Epithelial cell of prostate (primary cell): Measurements from ENCODE around the gene PPFIA2.

Experiments used
- DNase-seq: peaks from one replicate; pipeline ENCODE4 v3.0.0-alpha.2; 2011; ENCODE audit warnings: low read depth, low spot score
- H3K27ac ChIP-seq: fragments of 450-650 bp; 2 replicates; pipeline ENCODE4 v1.5.1; 2017; ENCODE audit warnings: mild to moderate bottlenecking

Gene PPFIA2

GRCh38 chr12:81572411-81572810, 186.7 kb downstream of the PPFIA2 start:
- no peak overlapping the region for H3K27ac ChIP-seq
- no peak for DNase-seq

GRCh38 chr12:81570234-81570633, 188.9 kb downstream of the PPFIA2 start:
- DNase-seq = no peak
- no peak overlapping the region for H3K27ac ChIP-seq

- no peak overlapping the region for H3K27ac ChIP-seq
- no peak for DNase-seq
Observed at GRCh38 chr12:81564237-81564636, 194.9 kb downstream of the PPFIA2 start.

- H3K27ac ChIP-seq = no peak overlapping the region
- DNase-seq = no peak
Observed at GRCh38 chr12:81558031-81558430, 201.1 kb downstream of the PPFIA2 start.

DNA sequence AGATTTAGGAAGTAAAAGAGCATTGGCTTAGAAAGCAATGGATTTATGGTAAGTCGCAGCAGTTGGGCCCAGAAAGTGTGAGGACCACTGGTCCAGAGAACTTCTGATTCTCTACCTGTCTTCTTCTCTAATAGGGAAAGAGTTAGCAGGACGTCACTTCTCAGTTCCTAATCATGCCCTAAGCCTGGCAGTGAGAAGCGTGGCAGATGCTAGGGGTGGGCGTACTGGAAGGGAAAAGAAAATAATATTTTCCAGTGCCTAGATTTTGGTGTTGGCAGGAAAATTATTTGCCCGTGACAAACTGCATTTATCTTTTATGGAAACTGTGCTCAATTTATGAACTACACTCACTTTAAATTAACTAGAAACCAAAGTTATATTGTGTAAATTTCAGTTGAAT, 212.3 kb downstream of the PPFIA2 start:
- H3K27ac ChIP-seq = no peak overlapping the region
- no peak for DNase-seq

GRCh38 chr12:81543621-81544139, 215.5 kb downstream of the PPFIA2 start:
- no peak for DNase-seq
- H3K27ac ChIP-seq = no peak overlapping the region

DNA sequence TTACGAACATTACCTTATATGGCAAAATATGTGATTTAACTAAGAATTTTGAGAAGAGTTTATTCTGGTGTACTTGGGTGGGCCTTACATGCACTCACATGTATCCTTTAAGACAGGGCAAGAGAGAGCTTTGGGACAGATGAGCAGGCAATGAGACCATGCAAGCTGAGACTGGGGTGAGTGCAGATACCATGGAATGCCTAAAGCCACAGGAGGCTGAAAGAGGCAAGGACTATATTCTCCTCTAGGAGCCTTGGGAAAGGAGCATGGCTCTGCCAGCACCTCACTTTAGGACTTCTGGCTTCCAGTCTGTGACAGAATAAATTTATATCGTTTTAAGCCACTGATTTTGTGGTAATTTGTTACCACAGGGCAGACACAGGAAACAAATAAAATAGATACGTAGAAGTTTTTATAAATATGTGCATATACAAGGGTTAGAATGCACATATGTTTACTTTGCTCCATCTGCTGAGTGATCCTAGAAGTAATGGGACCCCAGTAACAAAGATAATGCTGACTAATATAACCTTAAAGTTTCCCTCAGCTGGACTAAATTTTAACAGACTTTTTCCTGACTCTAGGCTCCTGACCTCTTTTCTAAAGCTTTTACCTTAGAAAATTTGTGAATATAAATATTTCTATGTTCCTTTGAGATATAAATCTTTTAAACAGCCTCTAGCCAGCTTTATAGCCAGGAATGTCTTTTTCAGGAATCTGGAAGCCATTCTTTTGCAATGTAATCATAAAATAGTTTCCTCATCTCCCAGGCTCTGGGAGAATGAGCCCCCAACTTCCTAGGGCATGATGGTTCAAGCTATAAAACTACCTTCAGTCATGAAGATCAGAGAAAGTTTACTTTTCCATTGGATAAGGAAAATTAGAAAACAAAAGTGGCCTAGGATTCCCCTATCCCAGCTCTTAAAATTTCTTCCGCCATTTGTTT, 216.8 kb downstream of the PPFIA2 start:
- no peak overlapping the region for H3K27ac ChIP-seq
- DNase-seq = no peak

DNA sequence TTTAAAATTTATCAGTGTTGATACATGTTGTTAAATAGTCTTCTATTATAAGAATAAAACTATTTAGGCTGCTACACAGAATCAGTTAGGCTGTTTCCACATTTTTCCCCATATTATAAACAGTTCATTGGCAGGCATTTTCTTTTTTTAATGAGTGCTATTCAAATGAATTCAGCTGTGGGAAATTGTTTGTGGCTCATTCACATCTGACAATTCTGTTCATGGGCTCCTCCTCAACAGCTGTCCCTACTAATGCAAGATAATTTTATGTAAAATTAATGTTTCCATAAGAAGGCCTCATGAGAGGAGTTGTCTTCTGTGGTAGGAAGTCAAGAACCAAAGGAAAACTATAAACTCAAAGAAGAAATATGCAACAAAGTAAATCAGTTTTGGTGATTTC, 218.0 kb downstream of the PPFIA2 start:
- DNase-seq = no peak
- no peak overlapping the region for H3K27ac ChIP-seq

GRCh38 chr12:81539279-81539678, 219.9 kb downstream of the PPFIA2 start:
- no peak for DNase-seq
- no peak overlapping the region for H3K27ac ChIP-seq

- DNase-seq = no peak
- no peak overlapping the region for H3K27ac ChIP-seq
Observed at GRCh38 chr12:81533054-81533453, 226.1 kb downstream of the PPFIA2 start.

GRCh38 chr12:81530352-81530751, 228.8 kb downstream of the PPFIA2 start:
- DNase-seq = no peak
- H3K27ac ChIP-seq = no peak overlapping the region

DNA sequence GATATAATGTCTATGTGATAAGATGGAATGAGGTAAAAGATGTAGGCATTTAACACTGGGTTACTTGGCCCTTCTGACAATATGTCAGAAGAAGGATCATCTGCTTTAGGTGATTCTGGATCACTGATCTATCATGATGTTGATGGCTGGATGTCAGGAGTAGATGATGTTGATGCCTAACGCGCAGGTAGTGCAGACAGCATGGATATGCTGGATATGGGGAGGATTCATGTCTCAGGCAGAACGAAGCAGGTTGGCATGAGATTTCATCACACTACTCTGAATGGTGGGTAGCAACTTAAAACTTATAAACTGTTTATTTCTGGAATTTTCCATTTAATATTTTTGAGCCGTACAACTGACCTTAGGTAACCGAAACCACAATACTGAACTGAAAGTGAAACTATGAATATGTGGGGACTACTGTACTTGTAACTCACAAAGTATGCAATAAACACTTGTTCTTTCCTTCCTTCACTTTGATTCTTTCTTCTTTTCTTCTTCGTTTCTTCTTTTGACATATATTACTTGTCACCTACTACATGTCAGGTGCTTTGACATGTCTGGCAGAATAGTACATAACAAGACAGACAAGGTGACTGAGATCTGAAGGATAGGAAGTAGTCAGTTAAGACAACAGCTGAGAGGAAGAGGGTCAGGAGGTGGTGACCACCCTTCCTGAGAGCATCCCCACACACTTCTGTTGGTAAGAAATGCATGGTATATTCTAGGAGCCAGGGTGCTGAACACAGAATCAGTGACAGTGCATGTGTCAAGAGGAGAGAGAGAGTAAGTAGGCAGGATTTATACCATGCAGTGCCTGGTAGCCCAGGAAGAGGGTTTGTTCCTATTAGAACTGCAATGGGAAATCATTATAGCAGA, 238.8 kb downstream of the PPFIA2 start:
- no peak overlapping the region for H3K27ac ChIP-seq
- no peak for DNase-seq

DNA sequence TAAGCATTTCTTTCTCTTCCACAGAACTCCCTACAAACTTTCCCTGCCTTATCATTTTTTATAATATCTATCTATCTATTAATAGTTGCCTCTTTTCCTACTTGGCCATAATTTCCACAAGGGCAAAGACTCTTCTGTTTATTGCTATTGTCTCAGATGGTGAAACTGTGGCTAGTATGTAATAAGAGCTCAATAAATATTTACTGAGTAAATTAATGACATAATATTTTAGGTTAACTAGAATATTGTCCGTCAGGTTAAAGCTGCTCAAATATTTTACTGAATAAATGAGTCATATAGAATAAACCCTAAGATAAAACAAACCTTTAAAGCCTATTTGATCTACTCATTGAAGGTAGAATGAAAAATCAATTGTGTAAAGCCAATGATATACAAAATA, 240.5 kb downstream of the PPFIA2 start:
- H3K27ac ChIP-seq = no peak overlapping the region
- DNase-seq = no peak

- no peak overlapping the region for H3K27ac ChIP-seq
- no peak for DNase-seq
Observed at GRCh38 chr12:81517296-81517695, 241.9 kb downstream of the PPFIA2 start.

- no peak for DNase-seq
- H3K27ac ChIP-seq = no peak overlapping the region
Observed at GRCh38 chr12:81502912-81503695, 256.0 kb downstream of the PPFIA2 start.

DNA sequence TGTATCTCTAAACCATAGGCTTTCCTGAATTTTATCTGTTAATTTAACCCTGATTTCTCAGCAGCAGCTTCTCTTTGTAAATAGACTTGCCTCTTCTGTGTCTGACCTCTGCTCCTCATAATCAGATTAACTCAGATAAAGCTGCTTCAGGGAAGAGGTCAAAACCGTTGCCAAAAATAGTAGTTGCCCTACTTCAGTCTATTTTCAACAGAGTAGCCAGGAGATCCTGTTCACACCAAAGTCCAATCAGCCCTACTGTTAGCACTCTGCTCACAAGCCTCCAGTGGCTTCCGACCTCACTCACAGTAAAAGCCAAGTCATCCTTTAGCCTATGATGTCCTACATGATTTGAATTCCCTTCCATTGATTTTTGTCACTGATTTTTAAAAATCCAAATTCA, 258.4 kb downstream of the PPFIA2 start:
- DNase-seq = no peak

GRCh38 chr12:81499809-81500208, 259.3 kb downstream of the PPFIA2 start:
- no peak for DNase-seq
- H3K27ac ChIP-seq = no peak overlapping the region

More for the DNA sequence above, 258.4 kb downstream of the PPFIA2 start:
- H3K27ac ChIP-seq = no peak overlapping the region

DNA sequence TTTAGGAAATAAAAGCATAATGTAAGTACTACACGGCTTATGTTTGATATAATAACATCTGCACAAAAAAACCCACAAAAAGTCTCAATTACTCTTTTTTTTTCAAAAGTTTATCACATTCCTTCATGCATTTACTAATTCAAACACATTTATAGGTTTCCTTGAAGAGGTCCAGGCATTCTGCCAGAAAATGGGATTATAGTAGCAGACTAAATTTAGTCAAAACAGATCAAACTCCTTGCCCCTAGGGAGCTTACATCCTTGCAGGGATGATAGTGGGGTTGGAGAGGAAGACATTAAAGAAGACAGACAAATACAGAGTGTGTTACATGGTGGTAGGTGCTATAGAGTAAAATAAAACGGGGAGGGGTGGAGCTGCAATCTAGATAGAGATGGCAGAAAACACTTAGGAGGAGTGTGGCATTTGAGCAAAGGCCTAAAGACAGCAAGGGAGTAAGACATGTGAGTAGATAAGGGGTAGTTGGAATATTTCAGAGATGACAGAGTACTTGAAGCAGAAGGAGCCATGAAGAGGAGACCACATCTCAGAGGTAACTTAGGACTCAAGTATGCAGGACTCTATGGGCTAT, 266.9 kb downstream of the PPFIA2 start:
- no peak for DNase-seq

GRCh38 chr12:81472934-81473333, 286.2 kb downstream of the PPFIA2 start:
- no peak overlapping the region for H3K27ac ChIP-seq
- DNase-seq = no peak

More for the DNA sequence above, 266.9 kb downstream of the PPFIA2 start:
- no peak overlapping the region for H3K27ac ChIP-seq

- DNase-seq = no peak
- H3K27ac ChIP-seq = no peak overlapping the region
Observed at GRCh38 chr12:81470923-81471322, 288.2 kb downstream of the PPFIA2 start.
